OCI-LY7 (cell line): ENCODE data around the gene OR3A2. TPM values are rescaled to one million over a fixed set of nuclear protein-coding genes. Genes with fewer than 3 reads are reported as not detected.

Source experiments
- BruUV-seq: library from RNA; stranded (reverse); fragments of 400-500 nt; replicated peaks from 2 replicates; lab custom pipeline; 2021; lab: Mats Ljungman, UMichigan
- CTCF ChIA-PET: fragments of 300-600 bp; sonication (Branson Sonifier 250); formaldehyde crosslinking; loops from one replicate; lab custom pipeline; 2022; ENCODE audit warnings: antibody characterized with exemption; ENCODE audit not compliant: unreplicated experiment; lab: Charles Lee
- POLR2A ChIA-PET: fragments of 300-600 bp; sonication (Branson Sonifier 250); formaldehyde crosslinking; loops from one replicate; lab custom pipeline; 2022; ENCODE audit warnings: antibody characterized with exemption; lab: Charles Lee
- DNase-seq: peaks from one replicate; pipeline ENCODE4 v3.0.0-alpha.2; 2015; ENCODE audit warnings: low spot score
- H2AFZ ChIP-seq: fragments of 200-600 bp; sonication (generic), shearing (Covaris generic); 2 replicates; pipeline ENCODE4 v1.6.1; 2014; ENCODE audit warnings: mild to moderate bottlenecking, antibody characterized with exemption, low read length, moderate library complexity
- H3K27ac ChIP-seq: fragments of 200-600 bp; sonication (generic); 2 replicates; pipeline ENCODE4 v1.5.1; 2014; ENCODE audit warnings: mixed run types, low read depth, mild to moderate bottlenecking, moderate library complexity, low read length, inconsistent platforms; ENCODE audit not compliant: poor library complexity, severe bottlenecking
- H3K36me3 ChIP-seq: fragments of 200-600 bp; sonication (generic); 2 replicates; pipeline ENCODE4 v1.6.1; 2014; ENCODE audit warnings: mild to moderate bottlenecking, antibody characterized with exemption, low read length, moderate library complexity, mixed read lengths; ENCODE audit not compliant: insufficient read depth
- H3K4me1 ChIP-seq: fragments of 200-600 bp; sonication (generic); 2 replicates; pipeline ENCODE4 v1.5.1; 2014; ENCODE audit warnings: mild to moderate bottlenecking, low read length; ENCODE audit not compliant: insufficient read depth, poor library complexity, severe bottlenecking
- H3K4me2 ChIP-seq: fragments of 200-600 bp; sonication (generic); 2 replicates; pipeline ENCODE4 v1.6.1; 2014; ENCODE audit warnings: mild to moderate bottlenecking, low read length
- H3K4me3 ChIP-seq: fragments of 200-600 bp; sonication (generic); 2 replicates; pipeline ENCODE4 v1.5.1; 2014; ENCODE audit warnings: mild to moderate bottlenecking, low read depth, low read length; ENCODE audit not compliant: poor library complexity, severe bottlenecking
- H3K79me2 ChIP-seq: fragments of 200-600 bp; sonication (generic); 2 replicates; pipeline ENCODE4 v1.6.1; 2016; ENCODE audit warnings: low read depth, mild to moderate bottlenecking, low read length, moderate library complexity, mixed read lengths; ENCODE audit not compliant: insufficient read depth
- H3K9me2 ChIP-seq: fragments of 200-600 bp; sonication (generic); 2 replicates; pipeline ENCODE4 v1.6.1; 2016; ENCODE audit warnings: mild to moderate bottlenecking, low read length, mixed read lengths; ENCODE audit not compliant: insufficient read depth
- H3K9me3 ChIP-seq: fragments of 200-600 bp; sonication (generic); 2 replicates; pipeline ENCODE4 v1.6.1; 2014; ENCODE audit warnings: mild to moderate bottlenecking, mixed run types, low read length, mixed read lengths
- H4K20me1 ChIP-seq: fragments of 200-600 bp; sonication (generic); 2 replicates; pipeline ENCODE4 v1.6.1; 2014; ENCODE audit warnings: mild to moderate bottlenecking, antibody characterized with exemption, low read length, moderate library complexity, mixed read lengths; ENCODE audit not compliant: insufficient read depth
- EZH2phosphoT487 ChIP-seq: fragments of 200-600 bp; sonication (generic); IDR thresholded peaks from 2 replicates; pipeline ENCODE4 v1.6.1; 2018; ENCODE audit warnings: low read depth, borderline replicate concordance, mild to moderate bottlenecking, mixed run types, antibody characterized with exemption, low read length, moderate library complexity, mixed read lengths
- intact Hi-C: fragments of 100-400 bp; cut with micrococcal nuclease; formaldehyde crosslinking; loops from one replicate; pipeline ENCODE4 v1.10.0; 2022; ENCODE audit not compliant: unreplicated experiment
- total RNA-seq, 2 experiments: library from RNA; depleted of rRNA in 1 of 2; stranded (reverse); fragments of >200 nt in 1 of 2; shearing (Covaris generic) in 1 of 2; gene quantifications; 2 replicates each; pipeline ENCODE4 v1.2.3, GENCODE V29; 2014 to 2022
- TF ChIP-seq, protein P1 (sequence below): fragments of 200-600 bp; sonication (generic); conservative IDR thresholded peaks from 2 replicates; pipeline ENCODE4 v1.5.1; 2014; ENCODE audit warnings: mild to moderate bottlenecking, antibody characterized with exemption, low read length, moderate library complexity, mixed read lengths

Gene OR3A2
- total RNA-seq, 2 experiments from 2014 or later, result not detected

DNA sequence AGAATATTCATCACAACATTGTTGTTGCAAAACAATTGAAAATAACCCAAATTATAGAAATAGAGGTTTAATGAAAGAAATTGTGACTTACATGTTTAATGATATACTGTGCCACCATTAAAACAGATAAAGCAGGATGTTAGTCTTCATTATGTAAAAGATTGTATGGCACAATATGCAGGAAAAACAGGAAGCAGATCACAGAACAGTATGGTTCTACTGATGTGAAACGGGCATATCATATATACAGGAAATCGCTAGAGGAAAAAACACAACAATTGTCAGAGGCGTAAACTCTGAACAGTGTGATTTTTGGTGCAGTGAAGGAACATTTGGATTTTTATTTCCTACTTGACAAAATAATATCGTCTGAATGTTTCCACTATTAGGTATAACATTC lies 110.0 kb downstream of the OR3A2 start:
- no peak overlapping the region for H2AFZ ChIP-seq
- no peak for DNase-seq
- no peak overlapping the region for H3K4me3 ChIP-seq
- no peaks in the 10 kb centered on the region for H3K9me2 ChIP-seq
- TF ChIP-seq EZH2phosphoT487, result no peak
- TF ChIP-seq, protein P1, sequence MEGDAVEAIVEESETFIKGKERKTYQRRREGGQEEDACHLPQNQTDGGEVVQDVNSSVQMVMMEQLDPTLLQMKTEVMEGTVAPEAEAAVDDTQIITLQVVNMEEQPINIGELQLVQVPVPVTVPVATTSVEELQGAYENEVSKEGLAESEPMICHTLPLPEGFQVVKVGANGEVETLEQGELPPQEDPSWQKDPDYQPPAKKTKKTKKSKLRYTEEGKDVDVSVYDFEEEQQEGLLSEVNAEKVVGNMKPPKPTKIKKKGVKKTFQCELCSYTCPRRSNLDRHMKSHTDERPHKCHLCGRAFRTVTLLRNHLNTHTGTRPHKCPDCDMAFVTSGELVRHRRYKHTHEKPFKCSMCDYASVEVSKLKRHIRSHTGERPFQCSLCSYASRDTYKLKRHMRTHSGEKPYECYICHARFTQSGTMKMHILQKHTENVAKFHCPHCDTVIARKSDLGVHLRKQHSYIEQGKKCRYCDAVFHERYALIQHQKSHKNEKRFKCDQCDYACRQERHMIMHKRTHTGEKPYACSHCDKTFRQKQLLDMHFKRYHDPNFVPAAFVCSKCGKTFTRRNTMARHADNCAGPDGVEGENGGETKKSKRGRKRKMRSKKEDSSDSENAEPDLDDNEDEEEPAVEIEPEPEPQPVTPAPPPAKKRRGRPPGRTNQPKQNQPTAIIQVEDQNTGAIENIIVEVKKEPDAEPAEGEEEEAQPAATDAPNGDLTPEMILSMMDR, result no peak
- POLR2A ChIA-PET, result no interaction called here
- intact Hi-C loops, result no loop called here
- H3K9me3 ChIP-seq, result peaks cover 3% of the 10 kb centered on the region; the same call in 1 of the 2 replicates
- H4K20me1 ChIP-seq, result no peaks in the 10 kb centered on the region
- CTCF ChIA-PET, result no interaction called here
- BruUV-seq, result no TSS peak
- H3K79me2 ChIP-seq, result no peaks in the 10 kb centered on the region
- no peak overlapping the region for H3K27ac ChIP-seq
- no peak overlapping the region for H3K4me2 ChIP-seq
- no peaks in the 10 kb centered on the region for H3K36me3 ChIP-seq
- no peaks in the 10 kb centered on the region for H3K4me1 ChIP-seq

DNA sequence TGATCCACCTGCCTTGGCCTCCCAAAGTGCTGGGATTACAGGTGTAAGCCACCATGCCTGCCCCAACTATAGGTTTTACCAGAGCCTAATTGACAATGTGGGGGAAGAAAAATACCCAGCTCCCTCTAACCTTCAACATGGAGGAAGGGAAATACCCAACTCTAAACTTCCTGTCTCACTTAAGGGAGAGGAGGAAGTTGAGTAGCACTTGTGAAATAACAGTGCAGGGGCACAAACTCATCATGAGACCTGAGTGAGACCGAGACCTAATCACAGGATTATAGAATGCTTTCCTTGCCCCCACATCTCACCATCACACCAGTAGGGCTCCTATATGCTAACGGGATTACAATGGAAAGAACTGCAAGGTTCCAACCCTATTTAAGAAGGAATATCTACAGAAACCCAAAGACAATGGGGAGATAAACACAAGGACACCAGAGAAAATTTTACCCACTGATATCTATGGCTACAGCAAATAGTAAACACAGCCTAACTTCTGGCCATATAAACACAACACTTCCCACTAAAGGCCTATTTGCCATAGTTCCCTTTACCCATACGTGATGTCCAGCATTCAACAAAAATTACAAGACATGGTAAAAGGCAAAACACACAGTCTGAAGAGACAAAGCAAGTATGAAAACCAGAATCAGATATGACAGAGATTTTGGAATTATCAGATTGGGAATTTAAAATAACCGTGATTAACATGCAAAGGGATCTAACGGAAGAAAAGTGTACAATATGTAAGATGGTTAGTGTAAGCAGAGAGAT lies 114.8 kb downstream of the OR3A2 start:
- H3K27ac ChIP-seq, result no peak overlapping the region

DNA sequence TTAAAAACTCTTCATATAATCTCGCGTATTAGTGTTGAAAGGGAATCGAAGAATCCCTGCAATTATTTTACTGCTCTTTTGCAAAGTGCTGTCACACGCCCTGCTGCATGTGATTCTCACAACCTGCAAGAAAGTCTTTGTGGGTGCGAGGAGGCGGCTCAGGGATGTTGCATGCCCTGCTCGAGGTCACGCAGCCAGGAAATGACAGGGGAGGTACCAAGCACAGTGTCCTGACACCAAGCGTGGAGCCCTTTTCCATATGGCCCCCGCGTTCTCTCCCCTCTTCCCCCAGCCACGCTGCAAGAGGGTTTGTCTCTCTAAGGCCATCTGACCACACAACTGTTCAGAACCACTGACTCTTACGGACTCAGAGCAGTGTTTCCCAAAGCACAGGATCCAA lies 125.5 kb downstream of the OR3A2 start:
- H3K4me2 ChIP-seq, result no peak overlapping the region
- no peaks in the 10 kb centered on the region for H4K20me1 ChIP-seq
- no peaks in the 10 kb centered on the region for H3K79me2 ChIP-seq
- ChIA-PET POLR2A (no interaction called here), CTCF (no interaction called here)
- intact Hi-C loops, result no loop called here
- no peak overlapping the region for H3K27ac ChIP-seq
- no peaks in the 10 kb centered on the region for H3K9me3 ChIP-seq
- H3K36me3 ChIP-seq, result no peaks in the 10 kb centered on the region
- no peak overlapping the region for H3K4me3 ChIP-seq
- no peaks in the 10 kb centered on the region for H3K9me2 ChIP-seq
- H3K4me1 ChIP-seq, result no peaks in the 10 kb centered on the region
- TF ChIP-seq, protein P1, result no peak
- TF ChIP-seq EZH2phosphoT487, result no peak
- BruUV-seq, result no TSS peak
- DNase-seq, result no peak
- no peak overlapping the region for H2AFZ ChIP-seq

More for the DNA sequence above, 114.8 kb downstream of the OR3A2 start:
- Histone ChIP-seq H3K4me2 (no peak overlapping the region), H3K36me3 (no peaks in the 10 kb centered on the region), H3K4me3 (no peak overlapping the region), H3K79me2 (no peaks in the 10 kb centered on the region), H4K20me1 (no peaks in the 10 kb centered on the region), H2AFZ (0 out of 2 replicates have a peak overlapping the region, but pooled peaks have one; percentile 17), H3K9me3 (peaks cover 8% of the 10 kb centered on the region; the same call in 1 of the 2 replicates), H3K4me1 (no peaks in the 10 kb centered on the region), H3K9me2 (no peaks in the 10 kb centered on the region)
- intact Hi-C loops, result no loop called here
- ChIA-PET POLR2A (no interaction called here), CTCF (no interaction called here)
- no peak for DNase-seq
- BruUV-seq, result no TSS peak
- no peak for TF ChIP-seq EZH2phosphoT487
